Measurements from ENCODE around the gene SMYD2. TPM values are rescaled to one million over a fixed set of nuclear protein-coding genes. Genes with fewer than 3 reads are reported as not detected.

SMYD2 gene
- total RNA-seq, 2 donors from 2014 or later = 13.8 to 22.4 TPM

DNA sequence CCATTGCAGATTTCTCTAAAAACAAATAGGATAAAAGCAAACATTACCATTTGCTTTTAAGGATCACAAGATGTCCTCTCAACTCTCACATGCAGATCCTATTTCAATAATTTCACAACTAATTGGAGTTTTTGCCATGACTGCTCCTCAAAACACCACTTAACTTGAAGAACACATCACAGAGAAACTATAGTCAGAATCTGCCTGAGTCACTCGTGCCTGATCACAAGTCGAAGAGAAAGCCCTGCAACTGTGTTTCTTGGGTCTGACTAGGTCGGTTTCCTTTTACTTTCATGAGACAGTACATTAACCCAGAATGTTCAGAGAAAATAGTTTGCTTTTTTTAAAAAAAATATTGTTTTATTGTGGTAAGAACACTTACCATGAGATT lies 46.3 kb upstream of the SMYD2 start:
- Histone ChIP-seq H3K9me3 (ENCODE audit: control insufficient read depth, low read length) (no peaks in the 10 kb centered on the region), H3K27me3 (ENCODE audit: control insufficient read depth, insufficient read depth, low read length, poor library complexity, severe bottlenecking) (peaks cover 20% of the 10 kb centered on the region), H3K4me1 (ENCODE audit: control insufficient read depth, insufficient read depth, low read length) (no peaks in the 10 kb centered on the region), H3K9ac (ENCODE audit: extremely low read depth, low read length, poor library complexity, severe bottlenecking) (no peak overlapping the region), H3K36me3 (ENCODE audit: control insufficient read depth, insufficient read depth, low read length) (no peaks in the 10 kb centered on the region), H3K27ac (ENCODE audit: low read depth, low read length) (no peak overlapping the region), H3K4me3 (ENCODE audit: low read length) (no peak overlapping the region)
- no peak for DNase-seq
- H3K4me3 Mint-ChIP-seq = no peak overlapping the region
- no peaks in the 10 kb centered on the region for H3K36me3 Mint-ChIP-seq (ENCODE audit: low read depth)
- WGBS, 2 experiments (ENCODE audit: insufficient coverage in 1 of 2, insufficient read length in 1 of 2) = 85% methylated on average over 3 of the region's 3 CpGs; no CpG with 5 or more reads in 1 of the 2 experiments
- peaks cover 8% of the 10 kb centered on the region for H3K27me3 Mint-ChIP-seq (ENCODE audit: insufficient read depth)
- no peaks in the 10 kb centered on the region for H3K9me3 Mint-ChIP-seq
- peaks cover 10% of the 10 kb centered on the region for H3K4me1 Mint-ChIP-seq
- no peak overlapping the region for H3K27ac Mint-ChIP-seq
- TF ChIP-seq, protein P1, sequence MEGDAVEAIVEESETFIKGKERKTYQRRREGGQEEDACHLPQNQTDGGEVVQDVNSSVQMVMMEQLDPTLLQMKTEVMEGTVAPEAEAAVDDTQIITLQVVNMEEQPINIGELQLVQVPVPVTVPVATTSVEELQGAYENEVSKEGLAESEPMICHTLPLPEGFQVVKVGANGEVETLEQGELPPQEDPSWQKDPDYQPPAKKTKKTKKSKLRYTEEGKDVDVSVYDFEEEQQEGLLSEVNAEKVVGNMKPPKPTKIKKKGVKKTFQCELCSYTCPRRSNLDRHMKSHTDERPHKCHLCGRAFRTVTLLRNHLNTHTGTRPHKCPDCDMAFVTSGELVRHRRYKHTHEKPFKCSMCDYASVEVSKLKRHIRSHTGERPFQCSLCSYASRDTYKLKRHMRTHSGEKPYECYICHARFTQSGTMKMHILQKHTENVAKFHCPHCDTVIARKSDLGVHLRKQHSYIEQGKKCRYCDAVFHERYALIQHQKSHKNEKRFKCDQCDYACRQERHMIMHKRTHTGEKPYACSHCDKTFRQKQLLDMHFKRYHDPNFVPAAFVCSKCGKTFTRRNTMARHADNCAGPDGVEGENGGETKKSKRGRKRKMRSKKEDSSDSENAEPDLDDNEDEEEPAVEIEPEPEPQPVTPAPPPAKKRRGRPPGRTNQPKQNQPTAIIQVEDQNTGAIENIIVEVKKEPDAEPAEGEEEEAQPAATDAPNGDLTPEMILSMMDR (conservative IDR thresholded peaks at IDR 0.05) = no peak

DNA sequence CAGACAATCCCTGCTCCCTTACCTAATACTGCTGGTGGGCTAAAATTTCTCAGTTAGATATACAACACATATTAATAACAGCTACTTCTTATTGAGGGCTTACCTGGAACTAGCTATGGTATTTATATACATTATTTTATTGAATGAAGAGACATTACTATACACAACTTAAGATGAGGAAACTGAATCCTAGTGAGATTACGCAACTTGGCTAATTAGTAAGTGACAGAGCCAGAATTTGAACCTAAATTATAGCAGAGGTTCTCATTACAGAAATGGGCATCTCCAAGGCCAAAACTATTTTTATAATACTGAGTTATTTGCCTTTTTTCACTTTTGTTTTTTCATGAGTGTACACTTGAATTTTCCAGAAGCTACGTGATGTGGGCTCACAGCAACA lies 44.5 kb upstream of the SMYD2 start:
- H3K27me3 Mint-ChIP-seq (ENCODE audit: insufficient read depth) = peaks cover 3% of the 10 kb centered on the region
- H3K4me3 Mint-ChIP-seq = no peak overlapping the region
- WGBS, 2 experiments (ENCODE audit: insufficient coverage in 1 of 2, insufficient read length in 1 of 2) = 40 to 70% methylated on average over 1 to 2 of the region's 2 CpGs
- H3K9me3 Mint-ChIP-seq = no peaks in the 10 kb centered on the region
- no peak for DNase-seq
- H3K4me1 Mint-ChIP-seq = peaks cover 10% of the 10 kb centered on the region
- no peaks in the 10 kb centered on the region for H3K36me3 Mint-ChIP-seq (ENCODE audit: low read depth)
- Histone ChIP-seq H3K36me3 (ENCODE audit: control insufficient read depth, insufficient read depth, low read length) (no peaks in the 10 kb centered on the region), H3K9ac (ENCODE audit: extremely low read depth, low read length, poor library complexity, severe bottlenecking) (no peak overlapping the region), H3K27me3 (ENCODE audit: control insufficient read depth, insufficient read depth, low read length, poor library complexity, severe bottlenecking) (peaks cover 5% of the 10 kb centered on the region), H3K4me1 (ENCODE audit: control insufficient read depth, insufficient read depth, low read length) (no peaks in the 10 kb centered on the region), H3K4me3 (ENCODE audit: low read length) (no peak overlapping the region), H3K27ac (ENCODE audit: low read depth, low read length) (no peak overlapping the region), H3K9me3 (ENCODE audit: control insufficient read depth, low read length) (no peaks in the 10 kb centered on the region)
- H3K27ac Mint-ChIP-seq = no peak overlapping the region
- TF ChIP-seq, protein P1 (conservative IDR thresholded peaks at IDR 0.05) = no peak

DNA sequence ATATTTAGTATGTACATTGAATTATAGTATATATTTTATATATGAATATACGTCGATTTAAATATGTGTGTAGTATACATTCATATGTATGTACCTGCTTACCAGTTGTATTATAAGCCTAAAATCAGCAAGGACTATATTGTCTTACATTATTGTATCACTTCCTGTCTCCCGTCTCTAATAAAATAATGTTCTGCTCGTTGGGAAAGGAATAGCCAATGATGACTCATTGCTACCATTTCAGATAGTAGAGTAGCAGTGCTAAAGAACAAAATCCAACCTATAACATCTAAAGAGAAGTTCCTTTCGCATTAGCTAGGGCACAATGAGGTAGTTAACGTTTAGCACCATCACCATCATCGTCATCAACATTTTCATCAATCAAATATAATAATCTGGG lies 39.9 kb upstream of the SMYD2 start:
- Histone ChIP-seq H3K9ac (ENCODE audit: extremely low read depth, low read length, poor library complexity, severe bottlenecking) (no peak overlapping the region), H3K4me3 (ENCODE audit: low read length) (no peak overlapping the region), H3K27ac (ENCODE audit: low read depth, low read length) (no peak overlapping the region), H3K9me3 (ENCODE audit: control insufficient read depth, low read length) (no peaks in the 10 kb centered on the region), H3K27me3 (ENCODE audit: control insufficient read depth, insufficient read depth, low read length, poor library complexity, severe bottlenecking) (no peaks in the 10 kb centered on the region), H3K4me1 (ENCODE audit: control insufficient read depth, insufficient read depth, low read length) (no peaks in the 10 kb centered on the region), H3K36me3 (ENCODE audit: control insufficient read depth, insufficient read depth, low read length) (no peaks in the 10 kb centered on the region)
- H3K9me3 Mint-ChIP-seq = no peaks in the 10 kb centered on the region
- no peak for DNase-seq
- WGBS, 2 experiments (ENCODE audit: insufficient coverage in 1 of 2, insufficient read length in 1 of 2) = 94 to 95% methylated on average over 2 to 5 of the region's 7 CpGs
- TF ChIP-seq, protein P1 (conservative IDR thresholded peaks at IDR 0.05) = no peak
- no peak overlapping the region for H3K27ac Mint-ChIP-seq
- peaks cover 3% of the 10 kb centered on the region for H3K4me1 Mint-ChIP-seq
- peaks cover 5% of the 10 kb centered on the region for H3K27me3 Mint-ChIP-seq (ENCODE audit: insufficient read depth)
- no peaks in the 10 kb centered on the region for H3K36me3 Mint-ChIP-seq (ENCODE audit: low read depth)
- no peak overlapping the region for H3K4me3 Mint-ChIP-seq

Measured in endodermal cell (in vitro differentiated cells).